Measurements from ENCODE around the gene TKFC. TPM values are rescaled to one million over a fixed set of nuclear protein-coding genes. Genes with fewer than 3 reads are reported as not detected.

Gene TKFC
- total RNA-seq, 1 donor from 2014 or later: 32.1 TPM

DNA sequence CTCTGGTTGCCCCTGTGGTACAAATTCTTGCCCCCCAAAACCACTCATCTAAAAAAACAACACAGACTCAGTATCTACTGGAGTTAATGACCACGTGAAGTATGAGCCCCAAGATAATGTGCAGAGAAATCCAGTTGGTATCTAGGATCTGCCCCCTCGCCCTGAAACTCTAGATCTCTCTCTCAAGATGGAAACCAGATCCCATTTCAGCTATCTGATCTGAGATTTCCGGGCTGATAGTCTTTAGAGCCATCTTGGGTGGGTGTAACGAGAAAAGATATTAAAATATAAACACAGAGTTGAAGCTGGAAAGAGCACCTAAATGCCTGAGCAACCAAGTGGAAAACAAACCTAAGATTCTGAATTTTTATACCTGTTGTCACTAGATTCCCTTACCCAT is 23.9 kb upstream of the TKFC start:
- DNase-seq: no peak
- TF ChIP-seq, protein P1, sequence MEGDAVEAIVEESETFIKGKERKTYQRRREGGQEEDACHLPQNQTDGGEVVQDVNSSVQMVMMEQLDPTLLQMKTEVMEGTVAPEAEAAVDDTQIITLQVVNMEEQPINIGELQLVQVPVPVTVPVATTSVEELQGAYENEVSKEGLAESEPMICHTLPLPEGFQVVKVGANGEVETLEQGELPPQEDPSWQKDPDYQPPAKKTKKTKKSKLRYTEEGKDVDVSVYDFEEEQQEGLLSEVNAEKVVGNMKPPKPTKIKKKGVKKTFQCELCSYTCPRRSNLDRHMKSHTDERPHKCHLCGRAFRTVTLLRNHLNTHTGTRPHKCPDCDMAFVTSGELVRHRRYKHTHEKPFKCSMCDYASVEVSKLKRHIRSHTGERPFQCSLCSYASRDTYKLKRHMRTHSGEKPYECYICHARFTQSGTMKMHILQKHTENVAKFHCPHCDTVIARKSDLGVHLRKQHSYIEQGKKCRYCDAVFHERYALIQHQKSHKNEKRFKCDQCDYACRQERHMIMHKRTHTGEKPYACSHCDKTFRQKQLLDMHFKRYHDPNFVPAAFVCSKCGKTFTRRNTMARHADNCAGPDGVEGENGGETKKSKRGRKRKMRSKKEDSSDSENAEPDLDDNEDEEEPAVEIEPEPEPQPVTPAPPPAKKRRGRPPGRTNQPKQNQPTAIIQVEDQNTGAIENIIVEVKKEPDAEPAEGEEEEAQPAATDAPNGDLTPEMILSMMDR (IDR thresholded peaks at IDR 0.05): no peak
- Histone ChIP-seq H3K9me3 (no peaks in the 10 kb centered on the region), H3K36me3 (peaks cover 100% of the 10 kb centered on the region), H3K4me1 (no peaks in the 10 kb centered on the region), H3K4me3 (no peak overlapping the region), H3K27me3 (no peaks in the 10 kb centered on the region), H3K27ac (no peak overlapping the region)
- ATAC-seq: no peak
- intact Hi-C loops (cut with DNase I): no loop called here

DNA sequence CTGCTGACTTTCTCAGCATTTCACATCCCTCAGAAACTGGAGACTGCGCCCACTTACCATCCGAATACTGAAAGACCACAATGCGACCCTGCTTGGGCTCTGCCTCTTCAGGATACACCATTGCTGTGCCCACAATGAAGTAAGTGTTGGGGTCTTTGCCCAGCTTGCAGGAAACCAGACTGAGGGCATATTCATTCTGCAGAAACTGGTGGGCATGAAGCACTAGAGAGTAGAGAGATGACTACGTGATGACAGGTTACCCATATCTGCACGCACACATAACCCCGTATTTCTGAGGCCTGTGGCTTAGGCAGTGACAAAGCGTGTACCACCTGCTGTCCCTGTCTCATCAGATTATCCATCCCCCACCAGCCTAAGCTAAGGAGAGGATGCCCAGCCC is 23.3 kb upstream of the TKFC start:
- Histone ChIP-seq H3K4me3 (no peak overlapping the region), H3K36me3 (peaks cover 100% of the 10 kb centered on the region), H3K27ac (no peak overlapping the region), H3K9me3 (no peaks in the 10 kb centered on the region), H3K4me1 (no peaks in the 10 kb centered on the region), H3K27me3 (no peaks in the 10 kb centered on the region)
- DNase-seq (no peak), ATAC-seq (no peak)
- intact Hi-C loops (cut with DNase I): no loop called here
- TF ChIP-seq, protein P1 (IDR thresholded peaks at IDR 0.05): no peak

DNA sequence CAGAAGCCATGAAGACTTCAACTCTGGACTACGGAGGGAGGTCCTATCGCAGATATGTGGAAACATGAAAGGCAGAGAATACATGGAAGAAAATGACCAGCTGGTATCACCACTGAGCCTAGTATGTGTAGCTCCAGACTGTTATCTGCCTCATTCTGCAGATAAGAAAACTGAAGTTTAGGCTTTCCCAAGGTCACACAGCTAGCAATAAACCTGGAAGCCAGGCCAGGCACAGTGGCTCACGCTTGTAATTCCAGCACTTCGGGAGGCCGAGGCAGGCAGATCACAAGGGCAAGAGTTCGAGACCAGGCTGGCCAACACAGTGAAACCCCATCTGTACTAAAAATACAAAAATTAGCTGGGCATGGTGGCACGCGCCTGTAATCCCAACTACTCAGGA is 22.3 kb upstream of the TKFC start:
- ATAC-seq: no peak
- H3K36me3 ChIP-seq: peaks cover 100% of the 10 kb centered on the region

DNA sequence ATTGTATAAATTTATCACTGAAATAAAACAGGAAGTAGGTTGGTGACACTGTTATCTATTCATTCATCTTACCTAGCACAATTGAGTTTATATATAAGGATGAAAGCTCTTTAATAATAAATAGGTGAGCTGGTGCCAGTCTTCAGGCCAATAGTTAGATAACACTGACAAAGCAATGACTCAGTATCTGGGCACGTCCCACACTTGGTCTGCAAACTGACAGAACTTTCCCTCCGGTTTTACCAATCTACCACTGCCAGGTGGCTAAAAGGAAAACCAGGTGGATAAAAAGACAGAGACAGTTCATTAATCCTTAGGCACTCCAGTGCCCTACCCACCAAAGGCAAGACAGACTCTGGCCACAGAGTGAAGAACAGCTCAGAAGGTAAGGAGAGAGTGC is 17.8 kb upstream of the TKFC start:
- no peak overlapping the region for H3K27ac ChIP-seq
- DNase-seq: no peak
- ATAC-seq: no peak
- H3K4me3 ChIP-seq: no peak overlapping the region
- H3K9me3 ChIP-seq: no peaks in the 10 kb centered on the region
- TF ChIP-seq, protein P1 (IDR thresholded peaks at IDR 0.05): no peak
- no peaks in the 10 kb centered on the region for H3K27me3 ChIP-seq
- H3K4me1 ChIP-seq: no peaks in the 10 kb centered on the region
- intact Hi-C loops (cut with DNase I): no loop called here
- H3K36me3 ChIP-seq: peaks cover 98% of the 10 kb centered on the region

More for the DNA sequence above, 22.3 kb upstream of the TKFC start:
- Histone ChIP-seq H3K4me1 (no peaks in the 10 kb centered on the region), H3K27me3 (no peaks in the 10 kb centered on the region), H3K27ac (no peak overlapping the region), H3K9me3 (no peaks in the 10 kb centered on the region), H3K4me3 (no peak overlapping the region)
- TF ChIP-seq, protein P1 (IDR thresholded peaks at IDR 0.05): no peak
- intact Hi-C loops (cut with DNase I): no loop called here
- no peak for DNase-seq

DNA sequence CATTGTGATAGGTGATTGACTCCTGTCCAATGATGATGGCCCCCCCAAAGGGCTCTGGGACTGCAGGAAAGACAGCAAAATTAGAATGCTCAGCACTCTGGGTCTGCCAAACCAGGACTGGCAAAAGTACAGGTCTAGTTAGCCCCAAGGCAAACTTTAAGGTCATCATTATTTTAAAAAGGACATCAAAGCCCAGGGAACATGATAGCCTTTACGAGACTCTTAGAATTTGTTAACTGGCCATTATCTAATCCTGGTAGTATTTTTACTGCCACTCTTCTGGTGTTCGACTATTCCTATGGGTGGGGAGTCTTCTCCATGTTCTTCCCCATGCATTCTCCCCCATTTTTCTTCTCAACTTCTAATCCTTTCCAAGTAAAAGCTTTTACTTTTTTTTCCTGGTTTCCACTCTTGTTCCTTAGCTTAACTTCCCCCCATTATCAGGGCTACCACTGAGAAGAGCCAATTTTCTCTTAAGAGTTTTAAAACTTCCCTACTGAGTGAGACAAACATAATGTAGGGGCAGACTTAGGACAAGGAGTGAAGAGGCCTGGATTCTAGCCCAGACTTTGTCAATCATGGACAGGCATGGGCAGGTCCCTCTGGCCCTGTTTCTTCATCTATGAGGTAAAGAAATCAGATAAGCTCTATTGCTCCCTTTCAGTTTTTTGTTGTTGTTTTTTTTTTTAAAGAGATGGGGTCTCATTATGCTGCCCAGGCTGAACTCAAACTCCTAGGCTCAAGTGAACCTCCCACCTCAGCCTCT is 7.2 kb upstream of the TKFC start:
- no peak for DNase-seq
- no peak overlapping the region for H3K4me3 ChIP-seq
- H3K4me1 ChIP-seq: peaks cover 2% of the 10 kb centered on the region
- H3K27me3 ChIP-seq: no peaks in the 10 kb centered on the region
- H3K9me3 ChIP-seq: no peaks in the 10 kb centered on the region
- intact Hi-C loops (cut with DNase I): no loop called here
- H3K27ac ChIP-seq: no peak overlapping the region
- no peak for ATAC-seq
- TF ChIP-seq, protein P1 (IDR thresholded peaks at IDR 0.05): no peak
- H3K36me3 ChIP-seq: peaks cover 95% of the 10 kb centered on the region
